ENCODE results near the gene RABGAP1.

The RABGAP1 gene

DNA sequence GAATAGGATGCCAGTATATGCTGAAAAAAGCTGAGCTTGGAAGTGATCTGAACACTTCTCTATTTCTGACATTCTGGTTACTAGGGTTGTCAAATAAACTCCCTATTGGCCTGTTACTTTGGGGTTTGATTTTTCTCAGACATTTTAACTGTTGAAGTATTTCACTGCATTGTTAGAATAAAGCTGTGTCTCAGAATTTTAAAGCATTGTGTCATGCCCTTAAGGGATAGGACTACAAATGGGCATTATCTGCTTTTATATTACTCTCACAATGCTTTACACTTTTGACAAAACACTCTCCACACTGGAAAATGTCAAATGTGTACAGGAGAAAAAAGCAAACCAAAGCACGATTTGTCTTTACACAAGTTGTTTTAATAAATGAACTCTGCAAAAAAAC, 75.8 kb downstream of the RABGAP1 start:
- Histone ChIP-seq H3K27ac (ENCODE audit: low read length) (no peak overlapping the region), H3K4me1 (ENCODE audit: low read length) (no peaks in the 10 kb centered on the region), H3K9me2 (replicated peaks; ENCODE audit: insufficient read depth, low read length) (no peaks in the 10 kb centered on the region), H3K4me2 (ENCODE audit: low read depth, low read length) (no peak overlapping the region), H3K27me3 (replicated peaks; ENCODE audit: insufficient read depth, low read length) (no peaks in the 10 kb centered on the region), H3K9ac (ENCODE audit: low read length) (no peak overlapping the region), H3K4me3 (ENCODE audit: low read length) (no peak overlapping the region), H3F3A (ENCODE audit: insufficient read depth, low read length) (no peaks in the 10 kb centered on the region), H3K79me2 (ENCODE audit: low read length) (no peaks in the 10 kb centered on the region), H3K36me3 (replicated peaks; ENCODE audit: insufficient read depth, low read length) (no peaks in the 10 kb centered on the region; the same call in 1 of the 2 replicates), H2AFZ (ENCODE audit: low read length) (no peak overlapping the region), H4K20me1 (ENCODE audit: insufficient read depth, low read length) (no peaks in the 10 kb centered on the region), H3K9me3 (replicated peaks; ENCODE audit: insufficient read depth, low read length) (no peaks in the 10 kb centered on the region)
- DNase-seq = no peak
- no peak for TF ChIP-seq EZH2 (optimal IDR thresholded peaks at IDR 0.05; ENCODE audit: low read depth, low read length)
- no peak for TF ChIP-seq EZH2phosphoT487 (IDR thresholded peaks at IDR 0.05; ENCODE audit: low read length)
- TF ChIP-seq, protein P1, sequence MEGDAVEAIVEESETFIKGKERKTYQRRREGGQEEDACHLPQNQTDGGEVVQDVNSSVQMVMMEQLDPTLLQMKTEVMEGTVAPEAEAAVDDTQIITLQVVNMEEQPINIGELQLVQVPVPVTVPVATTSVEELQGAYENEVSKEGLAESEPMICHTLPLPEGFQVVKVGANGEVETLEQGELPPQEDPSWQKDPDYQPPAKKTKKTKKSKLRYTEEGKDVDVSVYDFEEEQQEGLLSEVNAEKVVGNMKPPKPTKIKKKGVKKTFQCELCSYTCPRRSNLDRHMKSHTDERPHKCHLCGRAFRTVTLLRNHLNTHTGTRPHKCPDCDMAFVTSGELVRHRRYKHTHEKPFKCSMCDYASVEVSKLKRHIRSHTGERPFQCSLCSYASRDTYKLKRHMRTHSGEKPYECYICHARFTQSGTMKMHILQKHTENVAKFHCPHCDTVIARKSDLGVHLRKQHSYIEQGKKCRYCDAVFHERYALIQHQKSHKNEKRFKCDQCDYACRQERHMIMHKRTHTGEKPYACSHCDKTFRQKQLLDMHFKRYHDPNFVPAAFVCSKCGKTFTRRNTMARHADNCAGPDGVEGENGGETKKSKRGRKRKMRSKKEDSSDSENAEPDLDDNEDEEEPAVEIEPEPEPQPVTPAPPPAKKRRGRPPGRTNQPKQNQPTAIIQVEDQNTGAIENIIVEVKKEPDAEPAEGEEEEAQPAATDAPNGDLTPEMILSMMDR (IDR thresholded peaks at IDR 0.05; ENCODE audit: low read length) = no peak

DNA sequence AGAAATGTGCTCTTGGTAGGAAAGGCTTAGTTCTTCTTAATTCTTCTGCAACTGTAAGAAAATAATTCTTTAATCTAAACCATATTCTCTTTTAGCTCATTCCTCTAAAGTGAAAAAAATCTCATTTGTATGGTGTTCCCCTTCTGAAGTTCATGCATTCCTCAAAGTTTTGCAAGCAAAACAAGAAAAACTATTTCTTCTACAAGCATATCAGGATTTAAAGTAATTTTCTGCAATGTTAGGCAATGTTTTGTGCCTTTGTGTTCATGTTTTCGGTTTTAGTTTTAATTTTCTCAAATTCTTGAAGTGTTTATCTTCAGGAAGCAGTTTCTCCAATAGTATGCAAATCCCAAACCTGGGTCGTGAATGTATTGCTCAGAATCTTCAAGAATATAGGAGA, 80.0 kb downstream of the RABGAP1 start:
- Histone ChIP-seq H4K20me1 (ENCODE audit: insufficient read depth, low read length) (no peaks in the 10 kb centered on the region), H3K27me3 (replicated peaks; ENCODE audit: insufficient read depth, low read length) (no peaks in the 10 kb centered on the region), H3K9ac (ENCODE audit: low read length) (no peak overlapping the region), H3K4me1 (ENCODE audit: low read length) (no peaks in the 10 kb centered on the region), H3K27ac (ENCODE audit: low read length) (no peak overlapping the region), H3K9me2 (replicated peaks; ENCODE audit: insufficient read depth, low read length) (no peaks in the 10 kb centered on the region), H3F3A (ENCODE audit: insufficient read depth, low read length) (no peaks in the 10 kb centered on the region), H3K9me3 (replicated peaks; ENCODE audit: insufficient read depth, low read length) (no peaks in the 10 kb centered on the region), H3K4me2 (ENCODE audit: low read depth, low read length) (no peak overlapping the region), H3K4me3 (ENCODE audit: low read length) (no peak overlapping the region), H3K79me2 (ENCODE audit: low read length) (no peaks in the 10 kb centered on the region), H2AFZ (ENCODE audit: low read length) (no peak overlapping the region), H3K36me3 (replicated peaks; ENCODE audit: insufficient read depth, low read length) (no peaks in the 10 kb centered on the region)
- TF ChIP-seq EZH2 (optimal IDR thresholded peaks at IDR 0.05; ENCODE audit: low read depth, low read length) = no peak
- TF ChIP-seq EZH2phosphoT487 (IDR thresholded peaks at IDR 0.05; ENCODE audit: low read length) = no peak
- TF ChIP-seq, protein P1 (IDR thresholded peaks at IDR 0.05; ENCODE audit: low read length) = no peak
- no peak for DNase-seq

DNA sequence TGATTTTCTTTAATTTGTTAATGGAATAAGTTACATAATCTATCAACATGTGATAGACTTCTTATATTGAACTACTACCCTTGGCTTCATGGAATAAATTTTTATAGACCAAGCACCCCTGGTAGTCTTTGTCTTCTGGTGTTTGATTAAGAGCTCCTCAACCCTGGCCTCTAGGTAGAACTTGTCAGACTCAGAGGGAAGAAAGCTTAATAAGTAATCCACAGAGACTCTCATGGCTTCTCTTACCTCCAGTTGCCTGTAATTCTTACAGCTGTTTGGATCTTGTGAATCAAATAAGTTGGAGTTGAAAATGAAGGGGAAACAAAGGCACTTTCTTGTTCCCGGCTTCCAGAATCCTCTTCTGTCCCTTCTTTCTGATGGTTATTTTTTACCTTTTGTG, 85.6 kb downstream of the RABGAP1 start:
- no peaks in the 10 kb centered on the region for H3K9me2 ChIP-seq (replicated peaks; ENCODE audit: insufficient read depth, low read length)
- no peaks in the 10 kb centered on the region for H3K27me3 ChIP-seq (replicated peaks; ENCODE audit: insufficient read depth, low read length)
- no peak overlapping the region for H3K4me3 ChIP-seq (ENCODE audit: low read length)
- no peaks in the 10 kb centered on the region for H3F3A ChIP-seq (ENCODE audit: insufficient read depth, low read length)
- H3K9me3 ChIP-seq (replicated peaks; ENCODE audit: insufficient read depth, low read length) = no peaks in the 10 kb centered on the region
- no peaks in the 10 kb centered on the region for H4K20me1 ChIP-seq (ENCODE audit: insufficient read depth, low read length)
- TF ChIP-seq EZH2 (optimal IDR thresholded peaks at IDR 0.05; ENCODE audit: low read depth, low read length) (no peak), EZH2phosphoT487 (IDR thresholded peaks at IDR 0.05; ENCODE audit: low read length) (no peak)
- TF ChIP-seq, protein P1 (IDR thresholded peaks at IDR 0.05; ENCODE audit: low read length) = no peak
- H3K27ac ChIP-seq (ENCODE audit: low read length) = no peak overlapping the region
- H3K36me3 ChIP-seq (replicated peaks; ENCODE audit: insufficient read depth, low read length) = no peaks in the 10 kb centered on the region
- no peak for DNase-seq
- H3K9ac ChIP-seq (ENCODE audit: low read length) = no peak overlapping the region
- H3K4me1 ChIP-seq (ENCODE audit: low read length) = no peaks in the 10 kb centered on the region; the same call in 1 of the 2 replicates
- H3K4me2 ChIP-seq (ENCODE audit: low read depth, low read length) = no peak overlapping the region
- no peak overlapping the region for H2AFZ ChIP-seq (ENCODE audit: low read length)
- H3K79me2 ChIP-seq (ENCODE audit: low read length) = no peaks in the 10 kb centered on the region
